ENCODE data around the gene ZNF25. TPM values are rescaled to one million over a fixed set of nuclear protein-coding genes. Genes with fewer than 3 reads are reported as not detected.
"Not testable (repeated sequence)": the region's sequence is repeated elsewhere in the genome, so short reads cannot be mapped to it uniquely, and the experiment has no call there.

Gene ZNF25
- total RNA-seq, 1 donor from 2014 or later, result 27.5 TPM

DNA sequence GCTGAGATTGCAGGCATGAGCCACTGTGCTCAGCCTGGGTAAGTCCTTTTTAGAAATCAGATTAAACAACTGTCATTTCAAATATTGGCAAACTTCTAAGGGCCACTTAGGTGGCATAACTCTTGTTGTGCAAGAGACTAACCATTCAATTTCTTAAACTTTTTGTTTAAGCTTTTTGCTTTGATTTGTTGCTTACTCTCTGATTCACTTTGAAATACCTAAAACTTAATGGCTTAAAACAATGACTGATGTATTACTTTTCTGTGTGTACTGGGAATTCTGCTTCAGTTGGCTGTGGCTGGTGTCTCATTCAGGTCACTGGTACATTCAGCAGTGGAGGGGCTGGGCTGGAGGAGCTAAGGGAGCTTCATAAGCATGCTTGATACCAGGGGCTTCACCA lies 28.9 kb downstream of the ZNF25 start:
- no peak for DNase-seq

DNA sequence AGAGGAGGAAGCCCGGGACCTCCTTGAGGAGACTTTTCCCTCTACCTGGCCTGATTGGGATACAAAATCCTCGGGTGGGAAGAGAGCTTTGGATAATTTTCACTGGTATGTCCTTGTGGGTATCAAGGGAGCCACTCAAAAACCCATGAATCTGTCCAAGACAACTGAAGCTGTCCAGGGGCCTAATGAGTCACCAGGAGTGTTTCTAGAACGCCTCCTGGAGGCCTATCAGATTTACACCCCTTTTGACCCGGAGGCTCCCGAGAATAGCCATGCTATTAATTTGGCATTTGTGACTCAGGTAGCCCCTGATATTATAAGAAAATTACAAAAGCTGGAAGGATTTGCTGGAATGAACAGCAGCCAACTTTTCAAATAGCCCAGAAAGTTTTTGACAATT lies 38.6 kb downstream of the ZNF25 start:
- no peak for DNase-seq

DNA sequence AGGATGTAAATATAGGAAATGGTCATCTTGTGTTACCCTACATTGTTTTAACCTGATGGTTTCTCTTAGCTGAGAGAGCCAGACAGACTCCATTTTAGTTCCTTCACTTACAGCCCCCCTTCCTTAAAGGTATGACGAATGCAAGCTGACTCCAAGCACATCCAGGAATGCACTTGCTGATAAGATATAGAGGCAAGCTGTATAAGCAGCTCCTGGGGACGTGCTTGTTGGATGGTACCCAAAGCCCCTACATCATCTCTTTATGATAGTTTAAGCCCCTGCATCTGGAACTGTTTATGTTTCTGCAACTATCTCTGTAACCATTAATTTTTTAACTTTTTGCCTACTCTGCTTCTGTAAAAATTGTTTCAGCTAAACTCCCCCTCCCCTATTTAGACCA lies 41.7 kb downstream of the ZNF25 start:
- DNase-seq, result no peak

DNA sequence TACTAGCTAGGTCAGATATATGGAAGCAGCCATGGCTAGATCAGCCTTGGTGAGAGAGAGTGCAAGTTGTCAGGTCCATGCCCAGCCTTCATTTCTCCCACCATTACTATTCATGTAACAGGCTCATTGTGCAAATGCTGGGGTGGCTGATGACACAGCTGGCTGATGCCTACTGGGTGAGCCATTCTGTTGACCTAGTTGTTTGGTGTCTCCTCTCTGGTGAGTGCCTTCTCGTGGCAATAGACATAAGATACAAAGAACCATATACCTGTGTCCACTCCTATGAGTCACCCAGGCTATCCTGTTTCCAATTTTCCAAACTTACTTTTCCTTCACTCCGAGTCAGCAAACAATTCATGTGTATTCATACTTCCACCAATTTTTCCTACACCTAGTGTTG lies 46.0 kb downstream of the ZNF25 start:
- no peak for DNase-seq

DNA sequence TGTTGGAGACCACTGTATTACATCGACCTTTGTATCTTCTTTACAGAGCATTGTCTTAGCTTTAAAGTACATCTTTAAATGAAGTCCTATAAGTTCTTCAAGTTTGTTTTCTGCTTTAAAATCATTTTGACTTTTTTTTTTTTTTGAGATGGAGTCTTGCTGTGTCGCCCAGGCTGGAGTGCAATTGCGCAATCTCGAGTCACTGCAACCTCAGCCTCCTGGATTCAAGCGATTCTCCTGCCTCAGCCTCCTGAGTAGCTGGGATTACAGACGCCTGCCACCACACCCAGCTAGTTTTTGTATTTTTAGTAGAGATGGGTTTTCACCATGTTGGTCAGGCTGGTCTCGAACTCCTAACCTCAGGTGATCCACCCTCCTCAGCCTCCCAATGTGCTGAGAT lies 68.3 kb downstream of the ZNF25 start:
- DNase-seq, result not testable (repeated sequence)

DNA sequence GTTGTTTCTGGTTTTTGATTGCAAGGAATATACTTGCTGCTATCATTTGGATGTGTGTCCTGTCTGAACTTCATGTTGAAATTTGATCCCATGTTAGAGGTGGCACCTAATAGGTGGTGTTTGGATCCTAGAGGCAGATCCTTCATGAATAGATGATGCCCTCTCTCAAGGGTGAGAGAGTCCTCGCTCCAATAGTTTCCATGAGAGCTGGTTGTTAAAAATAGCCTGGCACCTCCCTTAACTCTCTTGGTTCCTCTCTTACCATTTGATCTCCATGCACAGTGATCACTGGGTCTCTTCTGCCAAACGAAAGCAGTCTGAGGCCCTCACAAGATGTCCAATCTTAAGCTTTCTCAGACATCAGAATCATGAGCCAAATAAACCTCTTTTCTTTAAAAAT lies 70.1 kb downstream of the ZNF25 start:
- no peak for DNase-seq

Small RNA genes within 50 kb of the gene (small RNA-seq; reads per million reads assigned to genes)
- gene RF00019 (ENCODE audit: low replicate concordance), result not detected

Other genes with a start within 250 kb of the ZNF25 start
- 28.9 TPM for gene ZNF248, start 119.0 kb downstream of the ZNF25 start, total RNA-seq
- gene ZNF33A, start 34.0 kb upstream of the ZNF25 start, total RNA-seq, result 37.7 TPM
- gene ZNF37A, start 117.7 kb upstream of the ZNF25 start, total RNA-seq, result 16.5 TPM